Measurements from ENCODE around the gene ANKRD33B.

The ANKRD33B gene

GRCh38 chr5:10519729-10520128, 44.1 kb upstream of the ANKRD33B start:
- Histone ChIP-seq H3K4ac (ENCODE audit: low read depth in 1 of 2, low read length in 2 of 2) (no peak overlapping the region), H2BK120ac (ENCODE audit: low read depth, low read length) (no peak overlapping the region), H2AK5ac (ENCODE audit: low read length, severe bottlenecking) (peak overlapping the region; percentile 65), H3K9ac (ENCODE audit: low read length) (no peak overlapping the region), H3K18ac (ENCODE audit: low read depth in 1 of 2, low read length in 2 of 2) (no peak overlapping the region), H2BK5ac (ENCODE audit: low read depth, low read length, poor library complexity, severe bottlenecking) (no peak overlapping the region), H2BK15ac (ENCODE audit: low read depth, poor library complexity, severe bottlenecking) (no peak overlapping the region), H3K23ac (ENCODE audit: low read length in 2 of 2) (no peak overlapping the region), H3K27ac (ENCODE audit: low read length, poor library complexity, severe bottlenecking) (no peak overlapping the region), H3K79me1 (replicated peaks; ENCODE audit: low read length, poor library complexity, severe bottlenecking) (no peaks in the 10 kb centered on the region), H3K36me3 (ENCODE audit: control insufficient read depth in 1 of 2, insufficient read depth in 2 of 2, low read depth in 1 of 2, low read length in 2 of 2) (no peaks in the 10 kb centered on the region), H3K27me3 (ENCODE audit: control insufficient read depth in 1 of 2, insufficient read depth in 1 of 2, low read length in 2 of 2) (no peaks in the 10 kb centered on the region), H3K4me1 (ENCODE audit: control insufficient read depth, insufficient read depth, low read depth, low read length) (peaks cover 13% of the 10 kb centered on the region), H3K4me2 (ENCODE audit: low read length, poor library complexity, severe bottlenecking) (no peak overlapping the region), H4K91ac (ENCODE audit: low read length) (no peak overlapping the region), H3K14ac (ENCODE audit: low read length in 2 of 2) (no peak overlapping the region), H3K9me3 (ENCODE audit: control insufficient read depth, low read length) (no peaks in the 10 kb centered on the region), H2BK12ac (ENCODE audit: low read length in 2 of 2) (no peak overlapping the region), H3K4me3 (ENCODE audit: insufficient read depth in 1 of 2, low read depth in 1 of 2, low read length in 2 of 2) (no peak overlapping the region), H2AFZ (ENCODE audit: low read depth, low read length) (no peak overlapping the region), H4K8ac (ENCODE audit: low read length) (no peak overlapping the region)
- 85% methylated on average over 7 of the region's 7 CpGs for WGBS
- no peak for DNase-seq

GRCh38 chr5:10520706-10521105, 43.2 kb upstream of the ANKRD33B start:
- Histone ChIP-seq H2BK15ac (ENCODE audit: low read depth, poor library complexity, severe bottlenecking) (no peak overlapping the region), H4K91ac (ENCODE audit: low read length) (no peak overlapping the region), H3K9ac (ENCODE audit: low read length) (no peak overlapping the region), H4K8ac (ENCODE audit: low read length) (no peak overlapping the region), H3K4me1 (ENCODE audit: control insufficient read depth, insufficient read depth, low read depth, low read length) (peaks cover 16% of the 10 kb centered on the region), H2BK5ac (ENCODE audit: low read depth, low read length, poor library complexity, severe bottlenecking) (no peak overlapping the region), H2AFZ (ENCODE audit: low read depth, low read length) (no peak overlapping the region), H3K23ac (ENCODE audit: low read length in 2 of 2) (no peak overlapping the region), H3K27me3 (ENCODE audit: control insufficient read depth in 1 of 2, insufficient read depth in 1 of 2, low read length in 2 of 2) (no peaks in the 10 kb centered on the region), H3K4me2 (ENCODE audit: low read length, poor library complexity, severe bottlenecking) (no peak overlapping the region), H2BK120ac (ENCODE audit: low read depth, low read length) (no peak overlapping the region), H3K27ac (ENCODE audit: low read length, poor library complexity, severe bottlenecking) (no peak overlapping the region), H2AK5ac (ENCODE audit: low read length, severe bottlenecking) (no peak overlapping the region), H2BK12ac (ENCODE audit: low read length in 2 of 2) (no peak overlapping the region), H3K9me3 (ENCODE audit: control insufficient read depth, low read length) (no peaks in the 10 kb centered on the region), H3K14ac (ENCODE audit: low read length in 2 of 2) (no peak overlapping the region), H3K79me1 (replicated peaks; ENCODE audit: low read length, poor library complexity, severe bottlenecking) (no peaks in the 10 kb centered on the region), H3K18ac (ENCODE audit: low read depth in 1 of 2, low read length in 2 of 2) (no peak overlapping the region), H3K36me3 (ENCODE audit: control insufficient read depth in 1 of 2, insufficient read depth in 2 of 2, low read depth in 1 of 2, low read length in 2 of 2) (no peaks in the 10 kb centered on the region), H3K4ac (ENCODE audit: low read depth in 1 of 2, low read length in 2 of 2) (no peak overlapping the region), H3K4me3 (ENCODE audit: insufficient read depth in 1 of 2, low read depth in 1 of 2, low read length in 2 of 2) (no peak overlapping the region)
- no peak for DNase-seq
- 84% methylated on average over 4 of the region's 4 CpGs for WGBS

- Histone ChIP-seq H4K8ac (ENCODE audit: low read length) (no peak overlapping the region), H2BK12ac (ENCODE audit: low read length in 2 of 2) (no peak overlapping the region), H2BK5ac (ENCODE audit: low read depth, low read length, poor library complexity, severe bottlenecking) (no peak overlapping the region), H3K27me3 (ENCODE audit: control insufficient read depth in 1 of 2, insufficient read depth in 1 of 2, low read length in 2 of 2) (no peaks in the 10 kb centered on the region), H3K36me3 (ENCODE audit: control insufficient read depth in 1 of 2, insufficient read depth in 2 of 2, low read depth in 1 of 2, low read length in 2 of 2) (no peaks in the 10 kb centered on the region), H3K23ac (ENCODE audit: low read length in 2 of 2) (no peak overlapping the region), H4K91ac (ENCODE audit: low read length) (no peak overlapping the region), H3K14ac (ENCODE audit: low read length in 2 of 2) (peak overlapping the region in 1 of 2 experiments; percentile 39), H2BK120ac (ENCODE audit: low read depth, low read length) (no peak overlapping the region), H2AFZ (ENCODE audit: low read depth, low read length) (no peak overlapping the region), H3K18ac (ENCODE audit: low read depth in 1 of 2, low read length in 2 of 2) (no peak overlapping the region), H3K4me2 (ENCODE audit: low read length, poor library complexity, severe bottlenecking) (no peak overlapping the region), H2AK5ac (ENCODE audit: low read length, severe bottlenecking) (peak overlapping the region; percentile 66), H3K79me1 (replicated peaks; ENCODE audit: low read length, poor library complexity, severe bottlenecking) (no peaks in the 10 kb centered on the region), H3K4me3 (ENCODE audit: insufficient read depth in 1 of 2, low read depth in 1 of 2, low read length in 2 of 2) (no peak overlapping the region), H3K4ac (ENCODE audit: low read depth in 1 of 2, low read length in 2 of 2) (no peak overlapping the region), H3K27ac (ENCODE audit: low read length, poor library complexity, severe bottlenecking) (no peak overlapping the region), H3K4me1 (ENCODE audit: control insufficient read depth, insufficient read depth, low read depth, low read length) (peaks cover 20% of the 10 kb centered on the region), H2BK15ac (ENCODE audit: low read depth, poor library complexity, severe bottlenecking) (no peak overlapping the region), H3K9ac (ENCODE audit: low read length) (no peak overlapping the region), H3K9me3 (ENCODE audit: control insufficient read depth, low read length) (no peaks in the 10 kb centered on the region)
- WGBS, result 94% methylated on average over 14 of the region's 14 CpGs
- DNase-seq, result no peak
Measured at GRCh38 chr5:10521466-10522223, 42.2 kb upstream of the ANKRD33B start.

- H3K27ac ChIP-seq (ENCODE audit: low read length, poor library complexity, severe bottlenecking), result no peak overlapping the region
- no peak overlapping the region for H3K4me3 ChIP-seq (ENCODE audit: insufficient read depth in 1 of 2, low read depth in 1 of 2, low read length in 2 of 2)
- no peak overlapping the region for H2BK5ac ChIP-seq (ENCODE audit: low read depth, low read length, poor library complexity, severe bottlenecking)
- no peak overlapping the region for H3K9ac ChIP-seq (ENCODE audit: low read length)
- H3K27me3 ChIP-seq (ENCODE audit: control insufficient read depth in 1 of 2, insufficient read depth in 1 of 2, low read length in 2 of 2), result no peaks in the 10 kb centered on the region
- no peak overlapping the region for H3K4ac ChIP-seq (ENCODE audit: low read depth in 1 of 2, low read length in 2 of 2)
- no peak overlapping the region for H3K4me2 ChIP-seq (ENCODE audit: low read length, poor library complexity, severe bottlenecking)
- H3K23ac ChIP-seq (ENCODE audit: low read length in 2 of 2), result no peak overlapping the region
- 89% methylated on average over 4 of the region's 4 CpGs for WGBS
- H2AFZ ChIP-seq (ENCODE audit: low read depth, low read length), result no peak overlapping the region
- no peak overlapping the region for H2BK15ac ChIP-seq (ENCODE audit: low read depth, poor library complexity, severe bottlenecking)
- H2BK120ac ChIP-seq (ENCODE audit: low read depth, low read length), result no peak overlapping the region
- no peak for DNase-seq
- H3K14ac ChIP-seq (ENCODE audit: low read length in 2 of 2), result no peak overlapping the region
- H3K4me1 ChIP-seq (ENCODE audit: control insufficient read depth, insufficient read depth, low read depth, low read length), result peaks cover 20% of the 10 kb centered on the region
- no peak overlapping the region for H4K91ac ChIP-seq (ENCODE audit: low read length)
- no peak overlapping the region for H2BK12ac ChIP-seq (ENCODE audit: low read length in 2 of 2)
- H4K8ac ChIP-seq (ENCODE audit: low read length), result no peak overlapping the region
- no peaks in the 10 kb centered on the region for H3K79me1 ChIP-seq (replicated peaks; ENCODE audit: low read length, poor library complexity, severe bottlenecking)
- H2AK5ac ChIP-seq (ENCODE audit: low read length, severe bottlenecking), result no peak overlapping the region
- H3K9me3 ChIP-seq (ENCODE audit: control insufficient read depth, low read length), result no peaks in the 10 kb centered on the region
- no peaks in the 10 kb centered on the region for H3K36me3 ChIP-seq (ENCODE audit: control insufficient read depth in 1 of 2, insufficient read depth in 2 of 2, low read depth in 1 of 2, low read length in 2 of 2)
- H3K18ac ChIP-seq (ENCODE audit: low read depth in 1 of 2, low read length in 2 of 2), result no peak overlapping the region
Measured at GRCh38 chr5:10522224-10522611, 41.7 kb upstream of the ANKRD33B start.
